ENCODE data around the gene ADAM10. TPM values are rescaled to one million over a fixed set of nuclear protein-coding genes. Genes with fewer than 3 reads are reported as not detected.

ADAM10 gene
- total RNA-seq, 1 donor from 2014 or later: 243 TPM

DNA sequence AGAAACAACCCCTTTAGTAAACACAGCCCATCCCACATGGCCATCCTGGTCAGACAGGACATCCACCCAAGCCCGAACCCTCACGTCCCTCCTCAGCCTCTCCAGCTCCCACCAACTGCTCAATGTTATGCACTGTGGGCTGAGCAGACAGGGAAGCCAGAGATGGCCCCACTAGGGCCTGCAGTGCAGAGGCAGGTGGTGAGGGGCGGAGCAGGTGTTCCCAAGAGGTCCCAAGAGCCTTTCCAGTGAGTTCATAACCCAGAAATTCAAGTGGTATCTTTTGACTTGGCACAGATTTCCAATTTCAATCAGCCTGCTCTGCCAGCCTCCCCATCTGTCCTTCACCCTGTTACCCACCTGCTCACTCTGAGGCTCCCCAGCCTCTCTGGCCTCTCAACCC lies 187.4 kb downstream of the ADAM10 start:
- no peak overlapping the region for H3K4me3 ChIP-seq (ENCODE audit: insufficient read depth, low read depth, low read length)
- FAIRE-seq: no peak
- peaks cover 4% of the 10 kb centered on the region for H3K9me3 ChIP-seq (ENCODE audit: insufficient read depth, low read depth, low read length)
- no peaks in the 10 kb centered on the region for H3K79me2 ChIP-seq (ENCODE audit: insufficient read depth, low read length)
- H3K9ac ChIP-seq (ENCODE audit: low read length): no peak overlapping the region
- H3K4me1 ChIP-seq (ENCODE audit: insufficient read depth, low read length): no peaks in the 10 kb centered on the region
- H3K27me3 ChIP-seq (ENCODE audit: insufficient read depth, low read length): no peaks in the 10 kb centered on the region
- H2AFZ ChIP-seq (ENCODE audit: low read depth, low read length): no peak overlapping the region
- H3K36me3 ChIP-seq (ENCODE audit: insufficient read depth, low read length): no peaks in the 10 kb centered on the region
- H3K9me3 Mint-ChIP-seq (ENCODE audit: unreplicated experiment): peaks cover 2% of the 10 kb centered on the region
- no peak overlapping the region for H3K4me3 Mint-ChIP-seq (ENCODE audit: unreplicated experiment)
- H3K27ac Mint-ChIP-seq (ENCODE audit: unreplicated experiment): no peak overlapping the region
- no peaks in the 10 kb centered on the region for H3K4me1 Mint-ChIP-seq (ENCODE audit: low read depth, unreplicated experiment)
- DNase-seq (ENCODE audit: low read depth): no peak
- H4K20me1 ChIP-seq (ENCODE audit: insufficient read depth, low read length): no peaks in the 10 kb centered on the region
- H3K27me3 Mint-ChIP-seq (ENCODE audit: low read depth, unreplicated experiment): peaks cover 7% of the 10 kb centered on the region
- no peak for TF ChIP-seq EZH2 (IDR thresholded peaks at IDR 0.05; ENCODE audit: insufficient read depth, low read length)
- TF ChIP-seq, protein P1, sequence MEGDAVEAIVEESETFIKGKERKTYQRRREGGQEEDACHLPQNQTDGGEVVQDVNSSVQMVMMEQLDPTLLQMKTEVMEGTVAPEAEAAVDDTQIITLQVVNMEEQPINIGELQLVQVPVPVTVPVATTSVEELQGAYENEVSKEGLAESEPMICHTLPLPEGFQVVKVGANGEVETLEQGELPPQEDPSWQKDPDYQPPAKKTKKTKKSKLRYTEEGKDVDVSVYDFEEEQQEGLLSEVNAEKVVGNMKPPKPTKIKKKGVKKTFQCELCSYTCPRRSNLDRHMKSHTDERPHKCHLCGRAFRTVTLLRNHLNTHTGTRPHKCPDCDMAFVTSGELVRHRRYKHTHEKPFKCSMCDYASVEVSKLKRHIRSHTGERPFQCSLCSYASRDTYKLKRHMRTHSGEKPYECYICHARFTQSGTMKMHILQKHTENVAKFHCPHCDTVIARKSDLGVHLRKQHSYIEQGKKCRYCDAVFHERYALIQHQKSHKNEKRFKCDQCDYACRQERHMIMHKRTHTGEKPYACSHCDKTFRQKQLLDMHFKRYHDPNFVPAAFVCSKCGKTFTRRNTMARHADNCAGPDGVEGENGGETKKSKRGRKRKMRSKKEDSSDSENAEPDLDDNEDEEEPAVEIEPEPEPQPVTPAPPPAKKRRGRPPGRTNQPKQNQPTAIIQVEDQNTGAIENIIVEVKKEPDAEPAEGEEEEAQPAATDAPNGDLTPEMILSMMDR (IDR thresholded peaks at IDR 0.05; ENCODE audit: insufficient read depth, low read depth, low read length): no peak
- no peak overlapping the region for H3K27ac ChIP-seq (ENCODE audit: low read depth, low read length)
- no peak overlapping the region for H3K4me2 ChIP-seq (ENCODE audit: low read length)
- no peaks in the 10 kb centered on the region for H3K36me3 Mint-ChIP-seq (ENCODE audit: low read depth, unreplicated experiment)

DNA sequence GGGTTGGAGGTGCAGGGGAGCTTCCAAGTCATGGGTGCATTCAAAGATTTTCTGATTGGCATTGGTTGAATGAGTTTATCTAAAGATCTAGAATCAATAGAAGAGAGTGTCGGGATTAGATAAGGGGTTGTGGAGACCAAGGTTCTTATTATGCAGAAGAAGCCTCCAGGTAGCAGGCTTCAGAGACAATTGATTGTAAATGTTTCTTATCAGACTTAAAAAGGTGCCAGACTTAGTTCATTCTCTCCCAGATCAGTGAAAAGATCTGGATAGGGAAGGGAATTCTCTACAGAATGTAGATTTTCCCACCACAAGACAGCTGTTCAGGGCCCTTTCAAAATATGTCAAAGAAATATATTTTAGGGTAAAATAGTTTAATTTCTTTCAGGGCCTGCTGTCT lies 188.2 kb downstream of the ADAM10 start:
- no peaks in the 10 kb centered on the region for H3K79me2 ChIP-seq (ENCODE audit: insufficient read depth, low read length)
- peaks cover 7% of the 10 kb centered on the region for H3K27me3 Mint-ChIP-seq (ENCODE audit: low read depth, unreplicated experiment)
- H3K4me1 Mint-ChIP-seq (ENCODE audit: low read depth, unreplicated experiment): no peaks in the 10 kb centered on the region
- H3K27ac Mint-ChIP-seq (ENCODE audit: unreplicated experiment): no peak overlapping the region
- FAIRE-seq (no peak), DNase-seq (ENCODE audit: low read depth) (no peak)
- peaks cover 2% of the 10 kb centered on the region for H3K9me3 Mint-ChIP-seq (ENCODE audit: unreplicated experiment)
- no peak overlapping the region for H3K4me3 ChIP-seq (ENCODE audit: insufficient read depth, low read depth, low read length)
- no peak overlapping the region for H3K27ac ChIP-seq (ENCODE audit: low read depth, low read length)
- H3K36me3 ChIP-seq (ENCODE audit: insufficient read depth, low read length): no peaks in the 10 kb centered on the region
- H2AFZ ChIP-seq (ENCODE audit: low read depth, low read length): no peak overlapping the region
- TF ChIP-seq EZH2 (IDR thresholded peaks at IDR 0.05; ENCODE audit: insufficient read depth, low read length): no peak
- H4K20me1 ChIP-seq (ENCODE audit: insufficient read depth, low read length): no peaks in the 10 kb centered on the region
- H3K27me3 ChIP-seq (ENCODE audit: insufficient read depth, low read length): no peaks in the 10 kb centered on the region
- H3K36me3 Mint-ChIP-seq (ENCODE audit: low read depth, unreplicated experiment): no peaks in the 10 kb centered on the region
- no peak overlapping the region for H3K9ac ChIP-seq (ENCODE audit: low read length)
- H3K4me3 Mint-ChIP-seq (ENCODE audit: unreplicated experiment): no peak overlapping the region
- H3K4me1 ChIP-seq (ENCODE audit: insufficient read depth, low read length): no peaks in the 10 kb centered on the region
- peaks cover 4% of the 10 kb centered on the region for H3K9me3 ChIP-seq (ENCODE audit: insufficient read depth, low read depth, low read length)
- H3K4me2 ChIP-seq (ENCODE audit: low read length): no peak overlapping the region

DNA sequence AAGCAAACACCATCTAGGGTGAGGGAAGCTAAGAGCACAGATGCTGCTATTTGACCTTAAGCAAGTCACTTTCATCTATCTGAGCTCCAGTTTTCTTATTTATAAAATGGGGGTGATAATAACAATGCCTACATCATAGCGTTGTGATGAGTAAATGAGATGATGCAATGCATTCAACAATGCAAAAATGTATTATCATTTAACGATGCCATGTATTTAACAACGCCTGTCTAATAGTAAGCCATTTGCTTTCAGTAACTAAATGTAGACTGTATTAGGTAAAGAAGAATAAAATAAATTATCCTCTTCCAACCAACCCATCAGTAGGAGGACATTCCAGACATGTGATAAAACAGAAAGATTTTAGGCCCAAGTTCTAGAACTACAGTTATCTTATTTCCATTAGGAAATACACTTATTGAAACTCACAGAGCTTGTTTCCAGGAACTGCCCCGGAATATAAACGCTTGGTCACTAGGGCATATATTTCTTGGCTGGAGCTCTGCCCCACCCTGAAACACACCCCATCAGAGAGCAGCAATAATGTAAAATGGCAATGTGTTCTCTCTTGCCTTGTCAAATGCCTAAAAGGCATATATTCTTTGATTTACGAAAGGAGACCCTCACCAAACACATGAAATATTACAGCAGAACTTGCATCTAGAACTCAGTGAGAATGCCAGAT lies 189.5 kb downstream of the ADAM10 start:
- H3K27me3 Mint-ChIP-seq (ENCODE audit: low read depth, unreplicated experiment): peaks cover 15% of the 10 kb centered on the region
- H3K4me2 ChIP-seq (ENCODE audit: low read length): no peak overlapping the region
- no peaks in the 10 kb centered on the region for H3K36me3 ChIP-seq (ENCODE audit: insufficient read depth, low read length)
- TF ChIP-seq EZH2 (IDR thresholded peaks at IDR 0.05; ENCODE audit: insufficient read depth, low read length): no peak
- TF ChIP-seq, protein P1 (IDR thresholded peaks at IDR 0.05; ENCODE audit: insufficient read depth, low read depth, low read length): no peak
- peaks cover 6% of the 10 kb centered on the region for H3K27me3 ChIP-seq (ENCODE audit: insufficient read depth, low read length)
- no peak overlapping the region for H3K27ac ChIP-seq (ENCODE audit: low read depth, low read length)
- DNase-seq (ENCODE audit: low read depth) (no peak), FAIRE-seq (no peak)
- no peak overlapping the region for H3K4me3 Mint-ChIP-seq (ENCODE audit: unreplicated experiment)
- H3K9ac ChIP-seq (ENCODE audit: low read length): no peak overlapping the region
- H3K9me3 Mint-ChIP-seq (ENCODE audit: unreplicated experiment): peaks cover 2% of the 10 kb centered on the region
- no peaks in the 10 kb centered on the region for H3K36me3 Mint-ChIP-seq (ENCODE audit: low read depth, unreplicated experiment)
- no peaks in the 10 kb centered on the region for H3K79me2 ChIP-seq (ENCODE audit: insufficient read depth, low read length)
- no peak overlapping the region for H2AFZ ChIP-seq (ENCODE audit: low read depth, low read length)
- H3K4me1 Mint-ChIP-seq (ENCODE audit: low read depth, unreplicated experiment): peaks cover 3% of the 10 kb centered on the region
- H4K20me1 ChIP-seq (ENCODE audit: insufficient read depth, low read length): no peaks in the 10 kb centered on the region
- H3K27ac Mint-ChIP-seq (ENCODE audit: unreplicated experiment): no peak overlapping the region
- H3K4me3 ChIP-seq (ENCODE audit: insufficient read depth, low read depth, low read length): no peak overlapping the region
- H3K4me1 ChIP-seq (ENCODE audit: insufficient read depth, low read length): no peaks in the 10 kb centered on the region
- H3K9me3 ChIP-seq (ENCODE audit: insufficient read depth, low read depth, low read length): peaks cover 4% of the 10 kb centered on the region
